H9 (cell line): ENCODE results near the gene KLK15. TPM values are rescaled to one million over a fixed set of nuclear protein-coding genes. Genes with fewer than 3 reads are reported as not detected.

ENCODE experiments used
- DNase-seq: peaks from one replicate; pipeline ENCODE4 v3.0.0-alpha.2; 2017
- H2AFZ ChIP-seq: one replicate; pipeline ENCODE4 v1.6.1; 2013; ENCODE audit warnings: mild to moderate bottlenecking, low read length, control low read depth, moderate library complexity
- H2AK5ac ChIP-seq: 2 replicates; pipeline ENCODE4 v1.6.1; 2013; ENCODE audit warnings: low read length, control low read depth, mixed read lengths; ENCODE audit not compliant: insufficient read length
- H2BK120ac ChIP-seq: one replicate; pipeline ENCODE4 v1.6.1; 2013; ENCODE audit warnings: low read depth, mild to moderate bottlenecking, low read length, control low read depth, inconsistent platforms; ENCODE audit not compliant: poor library complexity, severe bottlenecking
- H2BK12ac ChIP-seq: 2 replicates; pipeline ENCODE4 v1.6.1; 2013; ENCODE audit warnings: low read length, control low read depth, mixed read lengths, low read depth; ENCODE audit not compliant: insufficient read length
- H2BK15ac ChIP-seq: 2 replicates; pipeline ENCODE4 v1.6.1; 2013; ENCODE audit warnings: low read depth, low read length, control low read depth
- H2BK20ac ChIP-seq: one replicate; pipeline ENCODE4 v1.6.1; 2013; ENCODE audit warnings: low read depth, mild to moderate bottlenecking, low read length, control low read depth, inconsistent platforms; ENCODE audit not compliant: poor library complexity, severe bottlenecking
- H2BK5ac ChIP-seq: 2 replicates; pipeline ENCODE4 v1.6.1; 2013; ENCODE audit warnings: low read length, control low read depth, mixed read lengths; ENCODE audit not compliant: insufficient read length
- H3K14ac ChIP-seq: 2 replicates; pipeline ENCODE4 v1.6.1; 2013; ENCODE audit warnings: low read length, control low read depth; ENCODE audit not compliant: insufficient read depth
- H3K18ac ChIP-seq: 2 replicates; pipeline ENCODE4 v1.6.1; 2013; ENCODE audit warnings: low read depth, mild to moderate bottlenecking, mixed read lengths, low read length, control low read depth; ENCODE audit not compliant: insufficient read length
- H3K23ac ChIP-seq: 2 replicates; pipeline ENCODE4 v1.6.1; 2013; ENCODE audit warnings: low read length, control low read depth, mixed read lengths, low read depth; ENCODE audit not compliant: insufficient read length
- H3K23me2 ChIP-seq: 2 replicates; pipeline ENCODE4 v1.6.1; 2013; ENCODE audit warnings: low read depth, mild to moderate bottlenecking, mixed read lengths, low read length, control low read depth; ENCODE audit not compliant: insufficient read length, poor library complexity, severe bottlenecking
- H3K27ac ChIP-seq: 2 replicates; pipeline ENCODE4 v1.5.1; 2013; ENCODE audit warnings: low read length, control low read depth, mixed read lengths, low read depth; ENCODE audit not compliant: insufficient read length
- H3K27me3 ChIP-seq: 2 replicates; pipeline ENCODE4 v1.6.1; 2013; ENCODE audit warnings: low read length, control low read depth, inconsistent platforms; ENCODE audit not compliant: insufficient read depth
- H3K4ac ChIP-seq: 2 replicates; pipeline ENCODE4 v1.6.1; 2013; ENCODE audit warnings: low read depth, mild to moderate bottlenecking, control low read depth, inconsistent platforms, low read length, moderate library complexity
- H3K4me1 ChIP-seq: 2 replicates; pipeline ENCODE4 v1.6.1; 2013; ENCODE audit warnings: low read length, control low read depth, inconsistent platforms; ENCODE audit not compliant: insufficient read depth
- H3K4me2 ChIP-seq: 2 replicates; pipeline ENCODE4 v1.6.1; 2013; ENCODE audit warnings: low read length, control low read depth, mixed read lengths; ENCODE audit not compliant: insufficient read length, insufficient read depth
- H3K56ac ChIP-seq: 2 replicates; pipeline ENCODE4 v1.6.1; 2013; ENCODE audit warnings: low read depth, mild to moderate bottlenecking, mixed read lengths, low read length, control low read depth; ENCODE audit not compliant: insufficient read length
- H3K79me1 ChIP-seq: 2 replicates; pipeline ENCODE4 v1.6.1; 2013; ENCODE audit warnings: low read depth, mild to moderate bottlenecking, moderate library complexity, low read length, control low read depth, inconsistent platforms; ENCODE audit not compliant: insufficient read depth, poor library complexity, severe bottlenecking
- H3K79me2 ChIP-seq: 2 replicates; pipeline ENCODE4 v1.6.1; 2013; ENCODE audit warnings: low read length, control low read depth, inconsistent platforms; ENCODE audit not compliant: insufficient read depth
- H3K9ac ChIP-seq: 2 replicates; pipeline ENCODE4 v1.6.1; 2013; ENCODE audit warnings: low read length, control low read depth, mixed read lengths; ENCODE audit not compliant: insufficient read length; ENCODE audit errors: extremely low read depth
- H3K9me3 ChIP-seq: one replicate; pipeline ENCODE4 v1.6.1; 2013; ENCODE audit warnings: low read depth, low read length, inconsistent platforms; ENCODE audit not compliant: control insufficient read depth
- H3T11ph ChIP-seq: one replicate; pipeline ENCODE4 v1.6.1; 2013; ENCODE audit warnings: mild to moderate bottlenecking, low read length, control low read depth, inconsistent platforms
- H4K20me1 ChIP-seq: one replicate; pipeline ENCODE4 v1.6.1; 2013; ENCODE audit not compliant: control insufficient read depth, insufficient read length, insufficient read depth
- H4K5ac ChIP-seq: 2 replicates; pipeline ENCODE4 v1.6.1; 2013; ENCODE audit warnings: low read depth, mild to moderate bottlenecking, mixed read lengths, low read length, control low read depth; ENCODE audit not compliant: insufficient read length
- H4K8ac ChIP-seq: replicated peaks from 2 replicates; pipeline ENCODE4 v1.6.1; 2013; ENCODE audit warnings: low read length, control low read depth, mixed read lengths, low read depth; ENCODE audit not compliant: insufficient read length
- H4K91ac ChIP-seq: 2 replicates; pipeline ENCODE4 v1.6.1; 2013; ENCODE audit warnings: low read depth, mild to moderate bottlenecking, moderate library complexity, mixed read lengths, low read length, control low read depth; ENCODE audit not compliant: insufficient read length
- H3K27ac Mint-ChIP-seq, 3 experiments: 2 replicates in 2 of 3; 3 replicates in 1 of 3; pipeline ENCODE4 v1.8.0; 2020 to 2021; ENCODE audit warnings: mixed read lengths in 3 of 3, mild to moderate bottlenecking in 1 of 3, moderate library complexity in 1 of 3
- H3K27me3 Mint-ChIP-seq: 2 replicates; pipeline ENCODE4 v1.8.0; 2021; ENCODE audit warnings: low read depth, mild to moderate bottlenecking, moderate library complexity, mixed read lengths
- H3K36me3 Mint-ChIP-seq, 3 experiments: 2 replicates in 2 of 3; 3 replicates in 1 of 3; pipeline ENCODE4 v1.8.0; 2020 to 2021; ENCODE audit warnings: low read depth in 3 of 3, mixed read lengths in 3 of 3; ENCODE audit not compliant: insufficient read depth in 1 of 3
- H3K4me1 Mint-ChIP-seq, 2 experiments: 2 replicates each; pipeline ENCODE4 v1.8.0; 2020; ENCODE audit warnings: mixed read lengths in 2 of 2
- H3K4me3 Mint-ChIP-seq, 2 experiments: 2 replicates in 1 of 2; 3 replicates in 1 of 2; pipeline ENCODE4 v1.8.0; 2020 to 2021; ENCODE audit warnings: mild to moderate bottlenecking in 2 of 2, mixed read lengths in 2 of 2, moderate library complexity in 1 of 2
- H3K9me3 Mint-ChIP-seq, 2 experiments: 2 replicates in 1 of 2; 3 replicates in 1 of 2; pipeline ENCODE4 v1.8.0; 2020; ENCODE audit warnings: mild to moderate bottlenecking in 2 of 2, mixed read lengths in 2 of 2, moderate library complexity in 1 of 2
- WGBS: extraction: QIAGEN DNeasy Blood & Tissue Kit; methylation state at CpG from one replicate; pipeline ENCODE4 v1.1.7; 2013; ENCODE audit warnings: missing lambda C conversion rate, low lambda C conversion rate, mixed read lengths; ENCODE audit not compliant: insufficient read length; ENCODE audit errors: extremely low coverage; 5-methylcytosine and 5-hydroxymethylcytosine counted together
- total RNA-seq: library from RNA; stranded (reverse); gene quantifications from 2 replicates; pipeline ENCODE4 v1.2.1, GENCODE V29; 2021
- TF ChIP-seq, protein P1 (sequence below): fragments of 200-600 bp; sonication (generic); conservative IDR thresholded peaks from 3 replicates; pipeline ENCODE4 v1.8.0; 2021; ENCODE audit warnings: antibody characterized with exemption, mild to moderate bottlenecking

KLK15 gene
- total RNA-seq, 1 experiment from 2014 or later = not detected

- DNase-seq = no peak
- Histone ChIP-seq H3K18ac (no peak overlapping the region), H4K8ac (no peak overlapping the region), H3K14ac (no peak overlapping the region), H3K23me2 (no peaks in the 10 kb centered on the region), H3K27ac (no peak overlapping the region), H3K9me3 (no peaks in the 10 kb centered on the region), H4K5ac (no peak overlapping the region), H3K4ac (no peak overlapping the region), H3K4me1 (no peaks in the 10 kb centered on the region), H2AK5ac (no peak overlapping the region), H3K79me2 (no peaks in the 10 kb centered on the region), H4K20me1 (no peaks in the 10 kb centered on the region), H3K23ac (no peak overlapping the region), H2BK120ac (no peak overlapping the region), H3K9ac (no peak overlapping the region), H2BK12ac (no peak overlapping the region), H3K27me3 (no peaks in the 10 kb centered on the region; the same call in 1 of the 2 replicates), H3K4me2 (no peak overlapping the region), H2BK5ac (no peak overlapping the region), H3K79me1 (no peaks in the 10 kb centered on the region), H3K56ac (no peak overlapping the region), H2AFZ (no peak overlapping the region), H4K91ac (no peak overlapping the region), H2BK15ac (no peak overlapping the region), H3T11ph (no peak overlapping the region), H2BK20ac (no peak overlapping the region)
- H3K4me1 Mint-ChIP-seq = peaks cover 0 to 10% of the 10 kb centered on the region in 2 experiments; a peak in 2 of 4 replicates
- H3K27ac Mint-ChIP-seq = no peak overlapping the region
- H3K36me3 Mint-ChIP-seq = no peaks in the 10 kb centered on the region
- H3K4me3 Mint-ChIP-seq = no peak overlapping the region
- TF ChIP-seq, protein P1, sequence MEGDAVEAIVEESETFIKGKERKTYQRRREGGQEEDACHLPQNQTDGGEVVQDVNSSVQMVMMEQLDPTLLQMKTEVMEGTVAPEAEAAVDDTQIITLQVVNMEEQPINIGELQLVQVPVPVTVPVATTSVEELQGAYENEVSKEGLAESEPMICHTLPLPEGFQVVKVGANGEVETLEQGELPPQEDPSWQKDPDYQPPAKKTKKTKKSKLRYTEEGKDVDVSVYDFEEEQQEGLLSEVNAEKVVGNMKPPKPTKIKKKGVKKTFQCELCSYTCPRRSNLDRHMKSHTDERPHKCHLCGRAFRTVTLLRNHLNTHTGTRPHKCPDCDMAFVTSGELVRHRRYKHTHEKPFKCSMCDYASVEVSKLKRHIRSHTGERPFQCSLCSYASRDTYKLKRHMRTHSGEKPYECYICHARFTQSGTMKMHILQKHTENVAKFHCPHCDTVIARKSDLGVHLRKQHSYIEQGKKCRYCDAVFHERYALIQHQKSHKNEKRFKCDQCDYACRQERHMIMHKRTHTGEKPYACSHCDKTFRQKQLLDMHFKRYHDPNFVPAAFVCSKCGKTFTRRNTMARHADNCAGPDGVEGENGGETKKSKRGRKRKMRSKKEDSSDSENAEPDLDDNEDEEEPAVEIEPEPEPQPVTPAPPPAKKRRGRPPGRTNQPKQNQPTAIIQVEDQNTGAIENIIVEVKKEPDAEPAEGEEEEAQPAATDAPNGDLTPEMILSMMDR = no peak
- H3K27me3 Mint-ChIP-seq = peaks cover 72% of the 10 kb centered on the region
- H3K9me3 Mint-ChIP-seq = no peaks in the 10 kb centered on the region; a peak in 2 of 5 replicates
- no CpG with 5 or more reads among the region's 12 CpGs for WGBS
Measured at GRCh38 chr19:50785329-50785728, 48.0 kb downstream of the KLK15 start.
